AG09319 (cell line): ENCODE data around the gene KRTAP10-2.
"Not testable (repeated sequence)": the region's sequence is repeated elsewhere in the genome, so short reads cannot be mapped to it uniquely, and the experiment has no call there.

Source experiments
- DNase-seq: peaks from one replicate; pipeline ENCODE4 v3.0.0-alpha.2; 2010; ENCODE audit warnings: low read depth; ENCODE audit errors: extremely low read depth
- CTCF ChIP-seq: IDR thresholded peaks from 2 replicates; pipeline ENCODE4 v1.5.1; 2011; ENCODE audit warnings: low read depth, mild to moderate bottlenecking, inconsistent platforms, low read length, moderate library complexity

Gene KRTAP10-2

GRCh38 chr21:44589094-44589493 is 37.8 kb upstream of the KRTAP10-2 start:
- DNase-seq, result no peak
- TF ChIP-seq CTCF, result no peak

- DNase-seq, result no peak
- TF ChIP-seq CTCF, result no peak
These were observed 34.6 kb upstream of the KRTAP10-2 start for GRCh38 chr21:44585892-44586291.

- no peak for DNase-seq
- TF ChIP-seq CTCF, result no peak
These were observed 32.5 kb upstream of the KRTAP10-2 start for GRCh38 chr21:44583800-44584147.

- no peak for TF ChIP-seq CTCF
- no peak for DNase-seq
These were observed 31.9 kb upstream of the KRTAP10-2 start for GRCh38 chr21:44583089-44583799.

- DNase-seq, result no peak
These were observed 30.8 kb upstream of the KRTAP10-2 start for GRCh38 chr21:44582055-44582454.

GRCh38 chr21:44581158-44581557 is 29.9 kb upstream of the KRTAP10-2 start:
- no peak for TF ChIP-seq CTCF

More at GRCh38 chr21:44582055-44582454, 30.8 kb upstream of the KRTAP10-2 start:
- TF ChIP-seq CTCF, result no peak

GRCh38 chr21:44580231-44580821 is 29.0 kb upstream of the KRTAP10-2 start, which contains the start of gene KRTAP10-5:
Gene KRTAP10-5, minus strand, starts transcription at chr21:44580604. Its CDS starts 26 bp downstream, at chr21:44580578.
- not testable (repeated sequence) for DNase-seq

More at GRCh38 chr21:44581158-44581557, 29.9 kb upstream of the KRTAP10-2 start:
- no peak for DNase-seq

GRCh38 chr21:44579833-44580144 is 28.5 kb upstream of the KRTAP10-2 start:
- TF ChIP-seq CTCF, result no peak
- DNase-seq, result no peak
